ENCODE data around the gene ST6GALNAC5.

The ST6GALNAC5 gene

GRCh38 chr1:76939817-76940216 is 72.5 kb downstream of the ST6GALNAC5 start:
- in situ Hi-C loops (cut with MboI; ENCODE audit: low pct_unique_long_range_greater_than_20kb, low sequenced_read_pairs, unreplicated experiment), result no loop called here
- no peak for TF ChIP-seq CTCF (IDR thresholded peaks at IDR 0.05; ENCODE audit: extremely low read depth, insufficient read depth, missing control alignments)
- DNase-seq (ENCODE audit: low spot score), result no peak

- no peak for DNase-seq (ENCODE audit: low spot score)
- in situ Hi-C loops (cut with MboI; ENCODE audit: low pct_unique_long_range_greater_than_20kb, low sequenced_read_pairs, unreplicated experiment), result no loop called here
- no peak for TF ChIP-seq CTCF (IDR thresholded peaks at IDR 0.05; ENCODE audit: extremely low read depth, insufficient read depth, missing control alignments)
Measured at GRCh38 chr1:76940571-76941335, 73.5 kb downstream of the ST6GALNAC5 start.

- in situ Hi-C loops (cut with MboI; ENCODE audit: low pct_unique_long_range_greater_than_20kb, low sequenced_read_pairs, unreplicated experiment), result no loop called here
- TF ChIP-seq CTCF (IDR thresholded peaks at IDR 0.05; ENCODE audit: extremely low read depth, insufficient read depth, missing control alignments), result no peak
- DNase-seq (ENCODE audit: low spot score), result no peak
Measured at GRCh38 chr1:76942549-76942948, 75.3 kb downstream of the ST6GALNAC5 start.

GRCh38 chr1:76944942-76945341 is 77.7 kb downstream of the ST6GALNAC5 start:
- in situ Hi-C loops (cut with MboI; ENCODE audit: low pct_unique_long_range_greater_than_20kb, low sequenced_read_pairs, unreplicated experiment), result no loop called here
- DNase-seq (ENCODE audit: low spot score), result no peak
- TF ChIP-seq CTCF (IDR thresholded peaks at IDR 0.05; ENCODE audit: extremely low read depth, insufficient read depth, missing control alignments), result no peak

- TF ChIP-seq CTCF (IDR thresholded peaks at IDR 0.05; ENCODE audit: extremely low read depth, insufficient read depth, missing control alignments), result no peak
- DNase-seq (ENCODE audit: low spot score), result no peak
- in situ Hi-C loops (cut with MboI; ENCODE audit: low pct_unique_long_range_greater_than_20kb, low sequenced_read_pairs, unreplicated experiment), result no loop called here
Measured at GRCh38 chr1:76948846-76949245, 81.6 kb downstream of the ST6GALNAC5 start.

GRCh38 chr1:76949503-76949902 is 82.2 kb downstream of the ST6GALNAC5 start:
- in situ Hi-C loops (cut with MboI; ENCODE audit: low pct_unique_long_range_greater_than_20kb, low sequenced_read_pairs, unreplicated experiment), result no loop called here
- TF ChIP-seq CTCF (IDR thresholded peaks at IDR 0.05; ENCODE audit: extremely low read depth, insufficient read depth, missing control alignments), result no peak

More at GRCh38 chr1:76949503-76949902, 82.2 kb downstream of the ST6GALNAC5 start:
- DNase-seq (ENCODE audit: low spot score), result no peak
